ENCODE measurements around the gene SEC22A.

Gene SEC22A

GRCh38 chr3:123262226-123262625, 60.5 kb downstream of the SEC22A start:
- DNase-seq (ENCODE audit: extremely low read depth in 1 of 2, low read depth in 1 of 2) = no peak

DNA sequence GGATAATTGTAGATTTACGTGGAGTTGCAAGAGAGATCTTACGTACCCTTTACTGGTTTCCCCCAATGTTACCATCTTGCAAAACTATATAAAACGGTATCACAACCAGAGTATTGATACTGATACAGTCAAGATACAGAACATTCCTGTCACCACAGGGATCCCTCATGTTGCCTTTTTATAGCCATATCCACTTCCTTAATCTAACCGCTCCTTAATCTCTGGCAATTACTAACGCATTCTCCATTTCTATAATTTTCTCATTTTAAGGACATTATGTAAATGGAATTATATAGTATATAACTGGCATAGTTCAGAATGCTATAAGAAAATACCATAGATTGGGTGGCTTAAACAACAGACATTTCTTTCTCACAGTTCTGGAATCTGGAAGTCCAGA, 61.1 kb downstream of the SEC22A start:
- DNase-seq (ENCODE audit: extremely low read depth in 1 of 2, low read depth in 1 of 2) = no peak

- DNase-seq (ENCODE audit: extremely low read depth in 1 of 2, low read depth in 1 of 2) = no peak
These were observed 62.2 kb downstream of the SEC22A start for GRCh38 chr3:123263941-123264340.

GRCh38 chr3:123267821-123268220, 66.1 kb downstream of the SEC22A start:
- no peak for DNase-seq (ENCODE audit: extremely low read depth in 1 of 2, low read depth in 1 of 2)

DNA sequence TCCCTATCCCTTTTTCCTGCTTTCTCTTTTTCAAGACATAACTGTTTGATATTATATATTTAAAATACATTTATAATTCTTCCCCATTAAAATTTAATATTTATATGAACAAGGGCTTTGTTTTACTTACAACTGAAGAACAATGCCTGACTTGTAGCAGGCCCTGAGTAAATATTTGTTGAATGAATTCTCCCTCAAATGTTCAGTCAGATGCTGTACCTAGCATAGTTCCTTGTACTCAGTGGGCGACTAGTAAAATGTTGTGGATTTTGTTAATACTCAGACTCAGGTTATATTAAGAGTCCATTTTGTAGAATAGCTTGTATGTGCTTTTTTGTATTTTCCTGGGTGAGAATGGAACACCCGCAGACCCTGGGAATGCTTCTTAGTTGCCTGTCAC, 69.1 kb downstream of the SEC22A start:
- DNase-seq (ENCODE audit: extremely low read depth in 1 of 2, low read depth in 1 of 2) = no peak

DNA sequence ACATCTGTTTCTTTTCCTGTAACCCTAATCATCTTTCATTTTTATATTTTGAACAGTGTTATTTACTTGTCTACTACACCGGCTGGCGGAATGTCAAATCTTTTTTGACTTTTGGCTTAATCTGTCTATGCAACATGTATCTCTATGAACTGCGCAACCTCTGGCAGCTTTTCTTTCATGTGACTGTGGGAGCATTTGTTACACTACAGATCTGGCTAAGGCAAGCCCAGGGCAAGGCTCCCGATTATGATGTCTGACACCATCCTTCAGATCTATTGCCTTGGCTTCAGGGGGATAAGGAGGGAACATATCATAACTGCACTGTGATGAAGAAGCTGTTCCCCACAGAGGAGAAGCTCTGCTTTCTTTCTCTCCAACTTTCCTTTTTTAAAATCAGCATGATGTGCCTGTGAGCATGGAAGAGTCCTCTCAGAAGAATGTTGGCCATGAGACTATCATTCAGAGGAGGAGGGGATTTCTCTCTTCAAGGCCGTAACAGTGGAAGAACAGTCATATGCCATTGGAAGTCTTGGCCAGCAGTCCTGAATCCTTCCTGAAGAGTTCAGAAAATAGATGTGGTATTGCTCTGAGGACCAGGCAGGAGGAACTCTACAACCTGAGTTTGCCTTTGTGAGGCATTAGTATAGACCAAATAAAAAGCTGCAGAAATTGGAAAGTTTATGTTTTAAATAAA, 69.9 kb downstream of the SEC22A start:
- DNase-seq (ENCODE audit: extremely low read depth in 1 of 2, low read depth in 1 of 2) = no peak

GRCh38 chr3:123272547-123272946, 70.8 kb downstream of the SEC22A start:
- no peak for DNase-seq (ENCODE audit: extremely low read depth in 1 of 2, low read depth in 1 of 2)

DNA sequence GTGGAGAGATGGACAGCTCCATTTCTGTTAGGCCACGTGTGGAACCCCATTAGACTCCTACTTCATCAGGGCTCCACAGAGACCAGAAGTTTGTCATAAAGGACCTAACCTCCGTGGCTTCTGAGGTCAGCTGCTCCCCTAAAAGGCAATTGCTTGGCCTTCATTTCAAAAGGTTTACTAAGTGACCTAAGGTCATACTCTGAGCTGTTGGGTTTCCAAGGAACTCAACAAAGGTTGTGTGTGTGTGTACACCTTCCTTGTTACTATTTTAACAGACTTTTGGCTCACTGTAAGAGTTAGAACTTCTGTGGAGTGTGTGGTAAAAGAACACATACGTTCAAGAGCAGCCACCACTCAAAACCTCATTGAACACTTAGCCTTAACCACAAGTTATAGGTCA, 73.9 kb downstream of the SEC22A start:
- DNase-seq (ENCODE audit: extremely low read depth in 1 of 2, low read depth in 1 of 2) = no peak

- DNase-seq (ENCODE audit: extremely low read depth in 1 of 2, low read depth in 1 of 2) = no peak
These were observed 74.7 kb downstream of the SEC22A start for GRCh38 chr3:123276346-123277006.

- DNase-seq (ENCODE audit: extremely low read depth in 1 of 2, low read depth in 1 of 2) = no peak
These were observed 75.4 kb downstream of the SEC22A start for GRCh38 chr3:123277106-123277505.

GRCh38 chr3:123278446-123278845, 76.7 kb downstream of the SEC22A start:
- DNase-seq (ENCODE audit: extremely low read depth in 1 of 2, low read depth in 1 of 2) = no peak

GRCh38 chr3:123279121-123279520, 77.4 kb downstream of the SEC22A start:
- DNase-seq (ENCODE audit: extremely low read depth in 1 of 2, low read depth in 1 of 2) = no peak

DNA sequence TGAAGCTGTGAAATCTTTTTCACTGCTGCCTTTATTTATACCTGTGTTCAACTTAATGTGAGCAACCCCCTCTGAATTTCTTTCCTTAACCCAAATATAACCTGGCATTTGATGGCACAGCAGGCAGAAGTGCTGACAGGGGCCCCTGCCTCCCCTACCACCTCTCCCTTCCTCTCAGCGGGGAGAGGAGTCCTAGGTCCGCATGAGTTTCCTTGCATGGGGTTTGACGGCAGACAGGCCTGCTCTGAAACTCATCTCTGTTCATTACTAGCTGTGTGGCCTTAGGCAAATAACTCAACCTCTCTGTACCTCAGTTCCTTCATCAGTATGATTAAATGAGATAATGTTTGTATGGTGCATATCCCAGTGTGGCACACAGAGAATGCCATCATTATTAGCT, 79.7 kb downstream of the SEC22A start:
- DNase-seq (ENCODE audit: extremely low read depth in 1 of 2, low read depth in 1 of 2) = no peak

DNA sequence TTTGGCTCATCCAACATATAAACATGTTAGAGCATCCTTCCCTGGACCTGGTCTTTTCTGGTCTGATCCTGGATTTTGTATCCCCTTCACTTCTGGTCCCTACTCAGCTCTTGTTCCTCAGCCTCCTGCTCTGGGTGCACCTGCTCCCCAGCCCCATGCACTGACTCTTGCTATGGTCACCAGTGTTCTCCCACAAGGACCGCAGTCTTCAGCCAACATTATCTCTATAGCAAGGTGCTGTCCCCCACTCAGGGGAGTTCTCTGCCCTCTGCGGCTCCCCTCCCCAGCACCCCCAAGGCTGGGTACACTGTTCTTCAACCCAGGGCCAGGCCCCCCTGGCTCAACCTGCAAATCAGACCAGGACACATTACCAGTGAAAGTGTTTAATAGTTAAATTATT, 80.2 kb downstream of the SEC22A start:
- DNase-seq (ENCODE audit: extremely low read depth in 1 of 2, low read depth in 1 of 2) = no peak

DNA sequence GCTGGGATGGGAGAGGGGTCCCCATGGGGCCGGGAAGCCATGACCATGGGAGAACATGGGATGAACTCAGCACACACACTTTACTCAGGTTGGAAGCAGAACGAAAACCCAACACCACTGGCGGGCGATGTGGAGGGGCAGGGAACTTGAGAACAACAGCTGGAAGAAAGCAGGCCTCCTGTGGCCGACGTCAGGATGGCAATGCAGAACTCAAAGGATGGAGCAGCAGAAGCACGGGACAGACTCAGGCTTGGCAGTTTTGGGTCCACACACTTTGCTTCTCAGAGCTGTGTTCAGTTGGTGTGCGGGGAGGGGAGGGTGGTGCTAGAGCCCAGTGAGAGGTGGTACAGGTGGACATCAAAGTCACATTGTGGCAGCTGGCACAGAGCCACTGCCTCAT, 80.7 kb downstream of the SEC22A start:
- no peak for DNase-seq (ENCODE audit: extremely low read depth in 1 of 2, low read depth in 1 of 2)

- no peak for DNase-seq (ENCODE audit: extremely low read depth in 1 of 2, low read depth in 1 of 2)
These were observed 81.3 kb downstream of the SEC22A start for GRCh38 chr3:123283074-123283473.

DNA sequence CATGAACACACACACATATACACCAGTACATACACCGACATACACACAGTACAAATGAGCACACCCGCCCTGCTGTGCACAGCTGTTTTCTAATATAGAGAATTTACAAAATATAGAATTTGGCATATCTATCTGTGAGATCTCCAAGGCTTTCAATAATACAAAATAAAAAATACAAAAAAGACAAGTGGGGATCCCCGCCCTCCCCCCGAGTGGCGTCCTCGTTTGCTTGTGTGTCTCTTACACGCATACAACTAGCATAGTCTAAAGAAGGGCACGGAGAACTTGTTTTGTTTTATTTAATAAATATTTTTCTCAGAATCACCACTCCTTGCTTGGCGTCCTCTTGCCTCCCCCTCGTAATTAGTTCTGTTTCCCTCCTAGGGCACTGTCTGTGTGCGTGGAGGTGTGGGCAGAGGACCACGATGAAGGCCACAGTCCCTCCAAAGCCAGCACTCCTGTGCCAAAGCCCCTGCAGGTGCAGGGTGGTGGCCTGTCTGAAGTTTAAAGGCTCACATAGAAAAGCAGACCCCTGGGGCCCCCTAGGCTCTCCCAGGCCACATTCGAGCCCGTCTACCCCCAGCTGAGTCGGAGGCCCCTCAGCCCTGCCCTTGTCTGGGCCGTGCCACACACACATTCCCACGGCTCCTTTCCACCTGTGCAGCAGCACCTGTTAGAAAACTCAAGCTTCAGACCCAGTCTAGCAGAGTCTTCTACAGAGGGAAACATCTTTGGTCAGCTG, 82.1 kb downstream of the SEC22A start:
- no peak for DNase-seq (ENCODE audit: extremely low read depth in 1 of 2, low read depth in 1 of 2)

- DNase-seq (ENCODE audit: extremely low read depth in 1 of 2, low read depth in 1 of 2) = no peak
These were observed 82.8 kb downstream of the SEC22A start for GRCh38 chr3:123284399-123285010.

- no peak for DNase-seq (ENCODE audit: extremely low read depth in 1 of 2, low read depth in 1 of 2)
These were observed 83.3 kb downstream of the SEC22A start for GRCh38 chr3:123285066-123285465.

GRCh38 chr3:123285479-123285878, 83.7 kb downstream of the SEC22A start:
- no peak for DNase-seq (ENCODE audit: extremely low read depth in 1 of 2, low read depth in 1 of 2)

DNA sequence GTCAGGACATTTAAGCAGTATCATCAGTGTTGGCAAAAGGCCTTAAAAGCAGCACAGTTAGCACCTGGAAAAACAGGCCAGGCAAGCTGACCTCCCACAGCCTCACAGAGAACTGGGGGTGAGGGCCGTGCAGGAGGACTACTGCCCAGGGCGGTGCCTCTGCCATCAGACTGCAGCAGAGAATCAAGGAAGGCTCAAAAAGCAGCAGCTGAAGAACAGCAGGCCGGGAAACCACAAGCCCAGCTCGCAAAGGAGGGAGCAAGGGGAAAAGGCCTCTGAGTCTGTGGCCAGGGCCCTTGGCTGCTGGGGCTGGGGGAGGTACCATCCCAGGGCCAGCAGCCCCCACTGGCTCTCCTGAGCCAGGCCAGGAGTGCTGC, 84.2 kb downstream of the SEC22A start:
- no peak for DNase-seq (ENCODE audit: extremely low read depth in 1 of 2, low read depth in 1 of 2)
